ENCODE data around the gene SLC4A3.
A peak's percentile ranks its signal among the peaks of the same experiment; 100 is the strongest.

The SLC4A3 gene

DNA sequence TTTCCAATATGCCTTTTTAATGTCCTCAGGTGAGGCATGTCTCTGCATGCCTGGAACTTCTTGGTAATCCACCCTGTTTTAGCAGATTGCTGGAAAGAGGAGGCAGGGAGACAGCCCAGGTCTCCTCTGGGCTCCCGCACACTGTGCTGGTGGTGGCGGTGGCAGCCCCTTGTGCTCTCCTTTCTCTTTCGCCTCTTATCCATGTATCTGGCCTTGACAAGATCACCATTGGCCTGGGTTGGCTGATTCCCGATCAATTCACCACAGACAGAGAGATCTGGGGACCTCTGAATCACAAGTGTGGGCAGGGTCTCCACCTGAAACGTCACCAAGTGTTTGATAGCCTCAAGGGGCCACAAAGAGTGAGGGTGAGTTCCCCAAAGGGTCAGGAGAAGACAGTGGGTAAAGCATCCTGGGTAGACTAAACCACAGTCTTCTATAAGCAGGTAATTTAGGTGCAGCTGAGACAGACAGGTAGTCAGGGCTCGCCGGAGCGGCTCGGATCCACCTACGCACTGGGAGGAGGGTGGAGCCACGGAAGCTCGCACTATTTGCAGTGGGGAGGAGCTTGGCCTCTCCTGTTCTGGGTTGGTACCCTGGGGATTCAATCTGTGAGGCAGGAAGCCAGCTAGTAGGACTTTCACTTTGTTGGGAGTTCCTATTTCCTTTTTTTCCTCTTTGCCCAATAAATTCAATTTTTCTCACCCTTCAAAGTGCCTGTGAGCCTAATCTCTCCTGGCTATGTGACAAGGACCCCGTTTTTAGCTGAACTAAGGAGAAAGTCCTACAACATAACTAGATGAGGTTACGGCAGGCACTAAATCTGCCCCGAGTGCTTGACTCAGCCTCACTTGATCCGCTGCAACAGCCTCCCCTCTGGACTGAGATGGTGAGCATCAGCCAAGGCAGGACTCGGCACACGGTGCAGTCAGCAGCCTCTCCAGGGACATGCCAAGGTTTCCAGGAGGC, 57.6 kb downstream of the SLC4A3 start:
- peak; percentile 76 for DNase-seq

DNA sequence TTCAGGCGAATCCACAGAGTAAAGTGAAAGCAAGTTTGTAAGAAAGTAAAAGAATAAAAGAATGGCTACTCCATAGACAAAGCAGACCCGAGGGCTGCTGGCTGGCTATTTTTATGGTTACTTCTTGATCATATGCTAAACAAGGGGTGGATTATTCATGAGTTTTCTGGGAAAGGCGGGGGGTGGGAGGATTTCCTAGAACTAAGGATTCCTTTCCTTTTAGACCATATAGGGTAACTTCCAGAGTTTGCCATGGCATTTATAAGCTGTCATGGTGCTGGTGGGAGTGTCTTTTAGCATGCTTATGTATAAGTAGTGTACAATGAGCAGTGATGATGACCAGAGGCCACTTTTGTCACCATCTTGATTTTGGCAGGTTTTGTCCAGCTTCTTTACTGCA, 59.8 kb downstream of the SLC4A3 start:
- no peak for DNase-seq

DNA sequence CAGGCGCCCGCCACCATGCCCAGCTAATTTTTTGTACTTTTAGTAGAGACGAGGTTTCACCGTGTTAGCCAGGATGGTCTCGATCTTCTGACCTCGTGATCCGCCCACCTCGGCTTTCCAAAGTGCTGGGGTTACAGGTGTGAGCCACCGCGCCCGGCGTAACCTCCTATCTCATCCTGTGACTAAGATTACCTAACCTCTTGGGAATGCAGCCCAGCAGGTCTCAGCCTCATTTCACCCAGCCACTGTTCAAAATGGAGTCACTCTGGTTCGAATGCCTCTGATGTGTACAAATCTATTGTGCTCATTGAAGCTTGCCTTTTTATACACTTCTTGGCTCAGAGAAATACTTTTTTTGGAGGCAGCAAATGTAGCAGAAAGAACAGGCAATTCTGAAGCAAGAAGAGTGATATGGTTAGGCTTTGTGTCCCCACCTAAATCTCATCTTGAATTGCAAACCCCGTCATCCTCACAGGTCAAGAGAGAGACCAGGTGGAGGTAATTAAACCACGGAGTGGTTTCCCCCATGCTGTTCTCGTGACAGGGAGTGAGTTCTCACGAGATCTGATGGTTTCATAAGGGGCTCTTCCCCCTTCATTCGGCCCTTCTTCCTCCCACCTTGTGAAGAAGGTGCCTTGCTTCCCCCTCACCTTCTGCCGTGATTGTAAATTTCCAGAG, 60.6 kb downstream of the SLC4A3 start:
- peak; percentile 7 for DNase-seq

DNA sequence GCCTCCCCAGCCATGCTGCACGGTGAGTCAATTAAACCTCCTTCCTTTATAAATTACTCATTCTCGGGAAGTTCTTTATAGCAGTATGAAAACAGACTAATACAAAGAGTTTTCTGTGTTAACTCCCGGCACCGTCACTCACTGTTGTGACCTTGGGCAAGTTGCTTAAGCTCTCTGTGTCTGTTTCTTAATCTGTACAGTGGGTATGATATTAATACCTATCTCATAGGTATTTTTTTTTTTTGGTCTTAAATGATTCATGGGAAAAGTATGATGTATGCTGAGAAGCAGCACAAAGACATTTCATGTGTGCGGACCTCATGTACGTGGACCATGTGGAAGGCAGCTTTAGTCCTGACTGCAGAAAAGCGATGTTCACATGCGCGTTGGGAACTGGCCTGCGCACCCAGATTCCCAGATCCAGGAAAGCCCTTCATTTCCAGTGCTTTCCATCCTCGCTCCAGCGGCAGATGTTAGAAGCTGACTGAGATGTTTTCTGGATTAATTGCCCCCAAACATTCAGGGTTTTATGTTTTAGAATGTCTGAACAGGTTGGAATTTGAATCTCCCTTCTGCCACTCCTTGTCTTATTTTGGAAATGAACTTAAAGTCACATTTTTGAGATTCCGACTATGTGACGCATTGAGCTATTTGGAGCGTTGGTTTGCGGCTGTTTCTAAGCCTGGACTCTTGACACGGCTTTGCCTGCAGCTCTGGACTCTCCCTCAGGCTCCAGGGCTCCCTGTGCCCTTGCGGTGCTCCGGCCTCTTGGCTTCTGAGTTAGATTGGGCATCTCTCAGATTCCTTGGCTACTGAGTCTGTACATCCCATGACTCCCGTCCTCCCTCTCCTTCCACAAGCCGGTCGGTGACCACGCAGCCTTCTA, 61.4 kb downstream of the SLC4A3 start:
- no peak for DNase-seq

DNA sequence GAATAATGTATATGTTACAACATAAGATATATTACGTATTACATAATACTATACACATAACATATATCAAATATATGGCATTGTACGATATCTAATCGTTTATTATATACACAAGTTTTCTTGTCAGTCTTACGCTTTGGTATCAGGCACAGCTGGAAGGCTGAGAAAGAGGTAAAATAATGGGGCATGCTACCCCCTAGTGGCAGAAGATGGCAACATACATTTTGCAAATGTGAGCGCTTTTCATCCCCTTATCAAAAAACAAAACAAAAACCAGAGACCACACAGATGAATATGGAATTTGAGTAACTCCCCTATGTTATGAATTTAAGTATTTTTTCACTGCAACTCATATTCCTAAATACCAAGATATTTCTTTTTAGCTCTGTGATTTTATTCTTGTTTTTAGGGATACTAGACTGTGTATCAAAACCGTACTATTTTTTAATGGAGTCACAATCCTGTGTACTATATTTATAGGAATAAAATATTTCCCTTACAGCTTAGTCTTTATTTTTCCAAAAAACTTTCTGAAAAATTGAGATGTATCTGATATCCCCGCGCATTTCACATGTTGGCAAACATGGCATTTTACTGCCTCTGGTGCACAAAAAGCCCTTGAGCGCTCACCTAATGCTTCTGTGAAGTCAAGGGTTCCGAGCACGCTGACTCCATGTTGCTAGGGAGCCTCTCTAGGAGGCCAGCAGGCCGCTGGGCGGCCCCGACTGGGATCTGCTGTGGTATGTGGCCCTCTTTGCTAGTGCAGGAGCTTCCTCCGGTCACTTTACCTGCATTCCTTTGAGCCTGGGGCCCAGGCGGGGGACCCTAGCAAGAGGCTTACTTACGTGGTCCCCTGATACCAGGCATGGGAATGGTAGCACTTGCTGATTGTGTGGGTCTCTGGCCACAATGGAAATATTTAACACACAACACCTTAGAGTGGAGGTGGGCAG, 62.5 kb downstream of the SLC4A3 start:
- peak; percentile 57 for DNase-seq

DNA sequence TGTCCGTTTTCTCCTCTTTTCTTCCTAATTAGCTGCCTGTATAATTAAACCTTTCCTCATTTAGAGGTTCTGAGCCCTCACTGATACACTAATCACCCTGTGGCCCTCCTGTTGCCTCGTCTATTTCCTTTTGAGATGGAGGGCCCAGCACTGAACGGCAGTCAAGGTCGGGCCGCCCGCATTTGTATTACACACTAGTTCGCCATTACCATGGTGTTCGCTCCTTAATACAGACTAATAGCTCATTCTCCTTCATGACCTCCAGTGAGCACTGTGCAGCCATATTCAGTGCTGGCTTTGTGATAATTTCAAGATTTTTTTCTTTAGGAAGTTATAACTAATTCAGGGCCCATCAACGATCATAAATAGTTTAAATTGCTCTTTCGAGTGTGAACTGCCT, 64.1 kb downstream of the SLC4A3 start:
- no peak for DNase-seq

All from stimulated activated CD4-positive, alpha-beta T cell treated with anti-CD3 and anti-CD28 coated beads, Interleukin-15, amount 100 ng/mL, for 24 hours (primary cell).